Gastrocnemius medialis (tissue), 4 donors: ENCODE results near the gene GALC.

Experiments used
- POLR2A ChIP-seq, 2 donors: fragments of 450-650 bp; IDR thresholded peaks; one replicate each; pipeline ENCODE4 v1.6.1; 2017; ENCODE audit warnings: antibody characterized with exemption in 2 of 2, mild to moderate bottlenecking in 2 of 2, moderate library complexity in 2 of 2
- TF ChIP-seq, protein P1 (sequence below), 5 experiments: fragments of 450-650 bp in 3 of 5; fragments of 200-600 bp in 2 of 5; sonication (generic) in 2 of 5; IDR thresholded peaks in 4 of 5; conservative IDR thresholded peaks in 1 of 5; 1 replicate in 4 of 5; 2 replicates in 1 of 5; pipeline ENCODE4 v1.5.1; 2016 to 2019; ENCODE audit warnings: antibody characterized with exemption in 5 of 5, mild to moderate bottlenecking in 3 of 5, moderate library complexity in 3 of 5

DNA sequence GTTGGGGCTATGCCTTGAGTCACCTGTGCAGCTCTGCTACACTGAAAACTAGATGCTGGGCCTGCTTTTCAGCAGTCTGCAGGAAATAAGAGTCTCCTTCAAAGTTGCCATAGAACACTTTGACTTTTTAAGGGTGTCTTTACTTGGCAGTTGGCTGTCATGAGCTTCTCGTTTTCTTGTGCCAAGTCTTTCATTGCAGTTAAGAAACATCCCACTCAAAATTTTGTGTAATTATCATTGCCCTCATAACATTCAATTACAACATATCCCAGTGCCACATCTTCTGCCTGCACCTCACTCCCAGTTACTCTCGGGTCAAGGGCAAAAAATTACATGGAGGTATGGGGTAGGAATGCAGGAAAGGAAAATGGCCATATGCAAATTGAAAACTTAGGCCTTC, 41.1 kb upstream of the GALC start:
- TF ChIP-seq, protein P1, sequence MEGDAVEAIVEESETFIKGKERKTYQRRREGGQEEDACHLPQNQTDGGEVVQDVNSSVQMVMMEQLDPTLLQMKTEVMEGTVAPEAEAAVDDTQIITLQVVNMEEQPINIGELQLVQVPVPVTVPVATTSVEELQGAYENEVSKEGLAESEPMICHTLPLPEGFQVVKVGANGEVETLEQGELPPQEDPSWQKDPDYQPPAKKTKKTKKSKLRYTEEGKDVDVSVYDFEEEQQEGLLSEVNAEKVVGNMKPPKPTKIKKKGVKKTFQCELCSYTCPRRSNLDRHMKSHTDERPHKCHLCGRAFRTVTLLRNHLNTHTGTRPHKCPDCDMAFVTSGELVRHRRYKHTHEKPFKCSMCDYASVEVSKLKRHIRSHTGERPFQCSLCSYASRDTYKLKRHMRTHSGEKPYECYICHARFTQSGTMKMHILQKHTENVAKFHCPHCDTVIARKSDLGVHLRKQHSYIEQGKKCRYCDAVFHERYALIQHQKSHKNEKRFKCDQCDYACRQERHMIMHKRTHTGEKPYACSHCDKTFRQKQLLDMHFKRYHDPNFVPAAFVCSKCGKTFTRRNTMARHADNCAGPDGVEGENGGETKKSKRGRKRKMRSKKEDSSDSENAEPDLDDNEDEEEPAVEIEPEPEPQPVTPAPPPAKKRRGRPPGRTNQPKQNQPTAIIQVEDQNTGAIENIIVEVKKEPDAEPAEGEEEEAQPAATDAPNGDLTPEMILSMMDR (IDR thresholded peaks at IDR 0.05 in 4 of 5, conservative IDR thresholded peaks at IDR 0.05 in 1 of 5): no peak
- TF ChIP-seq POLR2A (IDR thresholded peaks at IDR 0.05): no peak
